GM13976 (cell line): Measurements from ENCODE around the gene FUT1.
A peak's percentile ranks its signal among the peaks of the same experiment; 100 is the strongest.

Experiments used
- DNase-seq: peaks from one replicate; pipeline ENCODE4 v3.0.0; 2012; ENCODE audit warnings: low spot score
- CTCF ChIP-seq: IDR thresholded peaks from 2 replicates; pipeline ENCODE4 v1.5.1; 2012; ENCODE audit warnings: borderline replicate concordance, mild to moderate bottlenecking; ENCODE audit not compliant: insufficient read depth; ENCODE audit errors: extremely low read depth, missing control alignments, control extremely low read depth
- in situ Hi-C: fragments of 300-500 bp; cut with MboI; formaldehyde crosslinking; loops from one replicate; pipeline ENCODE4 v1.12.0; 2022; ENCODE audit warnings: low sequenced_read_pairs, mixed read lengths, inconsistent platforms; ENCODE audit not compliant: unreplicated experiment

FUT1 gene

GRCh38 chr19:48728911-48729664 lies 23.4 kb downstream of the FUT1 start:
- in situ Hi-C loops, result no loop called here

GRCh38 chr19:48726556-48726955 lies 25.9 kb downstream of the FUT1 start:
- no peak for TF ChIP-seq CTCF
- in situ Hi-C loops, result no loop called here
- no peak for DNase-seq

More at GRCh38 chr19:48728911-48729664, 23.4 kb downstream of the FUT1 start:
- no peak for DNase-seq
- TF ChIP-seq CTCF, result no peak

- no peak for TF ChIP-seq CTCF
- peak; percentile 78 for DNase-seq
- in situ Hi-C loops, result no loop called here
These were observed 27.4 kb downstream of the FUT1 start for GRCh38 chr19:48724796-48725753.

- no peak for TF ChIP-seq CTCF
- in situ Hi-C loops, result no loop called here
- DNase-seq, result no peak
These were observed 30.2 kb downstream of the FUT1 start for GRCh38 chr19:48722196-48722708.

- DNase-seq, result peak; percentile 96
- TF ChIP-seq CTCF, result no peak
- in situ Hi-C loops, result no loop called here
These were observed 31.7 kb downstream of the FUT1 start for GRCh38 chr19:48720613-48721296.

GRCh38 chr19:48720251-48720612 lies 32.2 kb downstream of the FUT1 start:
- TF ChIP-seq CTCF, result no peak
- DNase-seq, result no peak
- in situ Hi-C loops, result no loop called here
